Tibial artery (tissue), 4 donors: ENCODE data around the gene GYG2.
A peak's percentile ranks its signal among the peaks of the same experiment; 100 is the strongest.

Source experiments
- DNase-seq, 2 donors: peaks; one replicate each; pipeline ENCODE4 v3.0.0-alpha.2; 2019
- H3K27ac ChIP-seq, 2 donors: fragments of 200-600 bp; sonication (generic) in 1 of 2; 1 replicate in 1 of 2; 2 replicates in 1 of 2; pipeline ENCODE4 v1.5.1; 2018 to 2019; ENCODE audit warnings: mild to moderate bottlenecking in 1 of 2
- H3K27me3 ChIP-seq, 2 donors: fragments of 200-600 bp; sonication (generic) in 1 of 2; one replicate each; pipeline versions ENCODE4 v1.5.1 to v1.6.0; 2016 to 2019
- H3K36me3 ChIP-seq, 3 donors: fragments of 200-600 bp; sonication (generic) in 2 of 3; one replicate each; pipeline ENCODE4 v1.5.1; 2016 to 2019; ENCODE audit warnings: mild to moderate bottlenecking in 2 of 3
- H3K4me1 ChIP-seq, 4 donors: fragments of 200-600 bp; sonication (generic) in 2 of 4; 1 replicate in 3 of 4; 2 replicates in 1 of 4; pipeline ENCODE4 v1.5.1; 2016 to 2019
- H3K4me3 ChIP-seq, 2 donors: fragments of 200-600 bp; sonication (generic) in 1 of 2; 1 replicate in 1 of 2; 2 replicates in 1 of 2; pipeline ENCODE4 v1.5.1; 2018 to 2019; ENCODE audit warnings: mild to moderate bottlenecking in 2 of 2
- H3K9me3 ChIP-seq, 3 donors: fragments of 200-600 bp; sonication (generic) in 1 of 3; one replicate each; pipeline ENCODE4 v1.5.1; 2016 to 2019
- CTCF ChIP-seq, 2 experiments: fragments of 200-600 bp in 1 of 2; fragments of 450-650 bp in 1 of 2; IDR thresholded peaks; one replicate each; pipeline ENCODE4 v1.5.1; 2017 to 2019; ENCODE audit warnings: antibody characterized with exemption in 2 of 2, mild to moderate bottlenecking in 1 of 2, moderate library complexity in 1 of 2
- intact Hi-C: fragments of 100-400 bp; cut with DNase I; formaldehyde crosslinking; loops from one replicate; pipeline ENCODE4 v1.15.0; 2023; ENCODE audit warnings: low total_unique reads

The GYG2 gene

GRCh38 chrX:2823795-2824386 lies 4.8 kb upstream of the GYG2 start:
- no peak overlapping the region for H3K4me3 ChIP-seq
- no peak for DNase-seq
- intact Hi-C loops: no loop called here
- H3K4me1 ChIP-seq: peaks cover 0 to 4% (median 1%) of the 10 kb centered on the region in 4 donors
- TF ChIP-seq CTCF (IDR thresholded peaks at IDR 0.05): no peak
- no peak overlapping the region for H3K27ac ChIP-seq
- H3K36me3 ChIP-seq: no peaks in the 10 kb centered on the region
- H3K27me3 ChIP-seq: no peaks in the 10 kb centered on the region
- H3K9me3 ChIP-seq: no peaks in the 10 kb centered on the region

- intact Hi-C loops: no loop called here
- peaks cover 0 to 5% of the 10 kb centered on the region in 2 donors for H3K27me3 ChIP-seq
- H3K4me3 ChIP-seq: no peak overlapping the region
- H3K9me3 ChIP-seq: no peaks in the 10 kb centered on the region
- no peak for DNase-seq
- H3K4me1 ChIP-seq: peaks cover 0 to 14% (median 10%) of the 10 kb centered on the region in 4 donors
- no peaks in the 10 kb centered on the region for H3K36me3 ChIP-seq
- H3K27ac ChIP-seq: no peak overlapping the region
- no peak for TF ChIP-seq CTCF (IDR thresholded peaks at IDR 0.05)
These were observed 3.8 kb upstream of the GYG2 start for GRCh38 chrX:2824886-2825285.

- Histone ChIP-seq H3K27ac (no peak overlapping the region), H3K9me3 (no peaks in the 10 kb centered on the region), H3K36me3 (no peaks in the 10 kb centered on the region), H3K27me3 (peaks cover 0 to 5% of the 10 kb centered on the region in 2 donors), H3K4me3 (peak overlapping the region; percentile 38 to 49), H3K4me1 (peaks cover 0 to 15% (median 10%) of the 10 kb centered on the region in 4 donors)
- no peak for TF ChIP-seq CTCF (IDR thresholded peaks at IDR 0.05)
- intact Hi-C loops: no loop called here
- no peak for DNase-seq
These were observed 255 bp downstream of the GYG2 start for GRCh38 chrX:2828959-2829411.

- DNase-seq: no peak
- no peak overlapping the region for H3K27ac ChIP-seq
These were observed 928 bp downstream of the GYG2 start for GRCh38 chrX:2829469-2830246.

More at GRCh38 chrX:2829469-2830246, 928 bp downstream of the GYG2 start:
- no peak for TF ChIP-seq CTCF (IDR thresholded peaks at IDR 0.05)
- peaks cover 0 to 15% (median 10%) of the 10 kb centered on the region in 4 donors for H3K4me1 ChIP-seq
- no peaks in the 10 kb centered on the region for H3K36me3 ChIP-seq
- intact Hi-C loops: no loop called here
- H3K27me3 ChIP-seq: peaks cover 0 to 5% of the 10 kb centered on the region in 2 donors
- H3K4me3 ChIP-seq: peak overlapping the region; percentile 38 to 49
- H3K9me3 ChIP-seq: no peaks in the 10 kb centered on the region
